ENCODE data around the gene DST.

DST gene

GRCh38 chr6:56490993-56491392 is 151.7 kb downstream of the DST start:
- no peak for DNase-seq (ENCODE audit: low read depth)
- no peak overlapping the region for H3K4me3 ChIP-seq (ENCODE audit: low read depth, low read length)
- TF ChIP-seq CTCF (IDR thresholded peaks at IDR 0.05; ENCODE audit: low read depth, low read length, missing control alignments), result no peak
- in situ Hi-C loops (cut with HindIII; ENCODE audit: low sequenced_read_pairs), result no loop called here

- no peak overlapping the region for H3K4me3 ChIP-seq (ENCODE audit: low read depth, low read length)
- TF ChIP-seq CTCF (IDR thresholded peaks at IDR 0.05; ENCODE audit: low read depth, low read length, missing control alignments), result no peak
- in situ Hi-C loops (cut with HindIII; ENCODE audit: low sequenced_read_pairs), result no loop called here
- no peak for DNase-seq (ENCODE audit: low read depth)
These were observed 153.1 kb downstream of the DST start for GRCh38 chr6:56489559-56489958.

GRCh38 chr6:56488281-56488680 is 154.4 kb downstream of the DST start:
- no peak for TF ChIP-seq CTCF (IDR thresholded peaks at IDR 0.05; ENCODE audit: low read depth, low read length, missing control alignments)
- H3K4me3 ChIP-seq (ENCODE audit: low read depth, low read length), result no peak overlapping the region
- in situ Hi-C loops (cut with HindIII; ENCODE audit: low sequenced_read_pairs), result no loop called here

DNA sequence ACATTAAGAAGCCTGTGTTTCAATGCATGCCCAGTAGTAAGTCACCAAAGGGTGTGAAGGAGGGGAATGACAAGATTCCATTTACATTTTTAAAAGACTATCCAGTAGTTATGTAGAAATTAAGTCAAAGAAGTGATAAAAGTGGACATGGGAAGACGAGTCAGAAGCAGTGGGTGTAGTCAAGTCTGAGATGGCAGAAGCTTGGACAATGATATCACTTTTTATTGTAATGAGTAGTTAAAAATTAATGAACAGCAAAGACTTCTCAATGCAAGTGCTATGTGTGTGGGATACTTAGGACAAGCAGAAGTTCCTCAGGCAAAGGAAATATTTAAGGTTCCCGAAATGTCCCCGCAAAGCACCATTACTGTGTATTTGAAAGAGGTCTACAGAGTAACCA is 156.0 kb downstream of the DST start:
- TF ChIP-seq CTCF (IDR thresholded peaks at IDR 0.05; ENCODE audit: low read depth, low read length, missing control alignments), result no peak
- in situ Hi-C loops (cut with HindIII; ENCODE audit: low sequenced_read_pairs), result no loop called here

More at GRCh38 chr6:56488281-56488680, 154.4 kb downstream of the DST start:
- no peak for DNase-seq (ENCODE audit: low read depth)

DNA sequence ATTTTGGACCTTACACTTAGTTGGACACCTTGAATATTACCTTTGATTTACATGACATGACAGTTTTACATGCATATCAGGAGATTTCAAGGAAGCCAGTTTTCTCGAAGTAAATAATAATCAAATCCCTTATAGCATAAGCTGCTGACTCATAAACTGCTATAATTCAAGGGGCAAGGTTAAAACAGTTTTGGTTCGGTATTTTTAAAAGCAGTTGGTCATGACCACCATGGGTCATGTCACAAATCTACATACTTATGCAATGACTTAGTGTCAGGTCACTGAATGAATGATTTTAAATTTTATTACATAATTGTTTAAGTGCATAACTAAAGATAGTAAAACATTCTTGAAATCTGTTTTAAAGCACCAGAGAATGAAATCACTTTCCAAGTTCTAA is 158.0 kb downstream of the DST start:
- no peak for TF ChIP-seq CTCF (IDR thresholded peaks at IDR 0.05; ENCODE audit: low read depth, low read length, missing control alignments)
- no peak for DNase-seq (ENCODE audit: low read depth)
- no peak overlapping the region for H3K4me3 ChIP-seq (ENCODE audit: low read depth, low read length)
- in situ Hi-C loops (cut with HindIII; ENCODE audit: low sequenced_read_pairs), result no loop called here

More for the DNA sequence above, 156.0 kb downstream of the DST start:
- no peak for DNase-seq (ENCODE audit: low read depth)
- H3K4me3 ChIP-seq (ENCODE audit: low read depth, low read length), result no peak overlapping the region

DNA sequence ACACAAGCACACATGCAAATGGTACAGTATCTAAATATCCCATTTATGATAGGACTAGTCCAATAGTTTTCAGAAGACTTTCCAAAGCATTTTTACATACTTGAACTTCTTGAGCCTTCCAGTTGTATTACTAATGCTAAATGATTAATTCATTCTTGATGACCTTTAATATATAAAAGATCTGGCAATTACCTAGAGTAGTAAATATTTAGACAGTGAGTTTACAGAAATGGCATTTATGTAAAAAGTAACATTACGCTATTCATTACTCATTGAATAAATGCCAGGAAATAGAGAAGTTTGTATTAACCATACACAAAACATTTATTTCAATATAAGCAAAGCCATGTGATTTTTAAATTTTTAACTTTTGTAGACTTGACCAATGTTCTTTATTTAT is 158.8 kb downstream of the DST start:
- TF ChIP-seq CTCF (IDR thresholded peaks at IDR 0.05; ENCODE audit: low read depth, low read length, missing control alignments), result no peak
- DNase-seq (ENCODE audit: low read depth), result no peak
- in situ Hi-C loops (cut with HindIII; ENCODE audit: low sequenced_read_pairs), result no loop called here
- H3K4me3 ChIP-seq (ENCODE audit: low read depth, low read length), result no peak overlapping the region

DNA sequence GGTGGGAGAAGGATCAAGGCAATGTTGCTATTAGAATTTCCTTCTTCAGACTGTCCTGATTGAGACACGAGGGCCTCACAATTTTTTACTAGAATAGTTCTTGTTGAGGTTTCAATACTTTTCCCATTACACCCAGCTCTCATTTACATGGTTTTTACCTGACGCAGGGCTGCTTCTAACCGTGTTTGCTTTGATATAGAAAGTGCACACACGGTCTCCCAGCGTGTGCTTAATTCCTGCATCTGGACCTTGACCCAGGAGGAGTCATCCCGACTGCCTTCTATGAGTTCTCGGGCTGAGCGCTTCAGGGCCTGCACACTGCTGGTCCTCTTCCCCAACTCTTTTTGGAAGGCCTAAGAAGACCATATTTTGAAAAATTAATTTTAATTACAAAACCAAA is 160.2 kb downstream of the DST start:
- TF ChIP-seq CTCF (IDR thresholded peaks at IDR 0.05; ENCODE audit: low read depth, low read length, missing control alignments), result no peak
- in situ Hi-C loops (cut with HindIII; ENCODE audit: low sequenced_read_pairs), result no loop called here
- H3K4me3 ChIP-seq (ENCODE audit: low read depth, low read length), result no peak overlapping the region
- no peak for DNase-seq (ENCODE audit: low read depth)

Measured in astrocyte of the cerebellum (primary cell).